GM11168 (cell line): Measurements from ENCODE around the gene TMIGD2.
"Not testable (repeated sequence)": the region's sequence is repeated elsewhere in the genome, so short reads cannot be mapped to it uniquely, and the experiment has no call there.

ENCODE experiments used
- in situ Hi-C: fragments of 300-500 bp; cut with MboI; formaldehyde crosslinking; loops from one replicate; pipeline ENCODE4 v1.12.0; 2022; ENCODE audit warnings: low sequenced_read_pairs; ENCODE audit not compliant: unreplicated experiment

Gene TMIGD2

GRCh38 chr19:4298810-4299550 is 3.2 kb downstream of the TMIGD2 start:
- in situ Hi-C loops = no loop called here

DNA sequence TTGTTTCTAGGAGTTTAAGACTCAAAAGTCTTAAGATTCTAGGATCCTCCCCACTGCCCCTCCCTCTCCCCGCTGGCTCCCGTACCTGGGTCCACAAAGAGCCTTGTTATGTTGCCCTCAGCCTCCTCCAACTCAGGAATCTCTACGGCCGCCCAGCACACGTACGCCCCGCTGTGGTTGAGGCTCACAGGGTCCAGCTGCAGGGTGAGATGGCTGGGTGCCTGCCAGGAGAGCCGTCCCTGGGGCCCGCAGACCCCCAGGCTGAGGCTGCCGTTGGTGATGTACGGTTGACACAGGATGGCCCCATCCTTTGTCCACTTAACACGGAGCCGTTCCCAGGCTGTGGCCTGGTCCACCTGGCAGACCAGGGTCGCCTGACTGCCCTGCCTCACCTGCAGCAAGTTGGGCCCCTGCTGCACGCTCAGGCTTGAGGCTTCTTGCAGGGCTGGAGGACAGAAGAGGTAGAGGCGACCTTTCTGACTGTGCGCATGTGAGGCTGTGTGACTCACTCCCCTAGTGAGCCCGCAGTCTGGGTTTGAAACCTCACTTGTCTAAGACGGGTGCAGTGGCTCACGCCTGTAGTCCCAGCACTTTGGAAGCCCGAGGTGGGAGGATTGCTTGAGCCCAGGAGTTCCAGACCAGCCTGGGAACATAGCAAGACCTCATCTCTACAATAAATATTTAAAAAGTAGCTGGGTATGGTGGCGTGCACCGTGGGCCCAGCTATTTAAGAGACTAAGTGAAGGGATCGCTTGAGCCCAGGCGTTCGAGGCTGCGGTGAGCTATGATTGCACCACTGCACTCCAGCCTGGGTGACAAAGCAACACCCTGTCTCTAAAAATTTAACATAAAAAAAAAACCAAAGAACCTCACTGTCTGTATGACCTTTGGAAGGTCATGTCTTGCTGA is 4.0 kb downstream of the TMIGD2 start:
- in situ Hi-C loops = no loop called here

GRCh38 chr19:4295972-4296771 is 6.0 kb downstream of the TMIGD2 start:
- in situ Hi-C loops = no loop called here

DNA sequence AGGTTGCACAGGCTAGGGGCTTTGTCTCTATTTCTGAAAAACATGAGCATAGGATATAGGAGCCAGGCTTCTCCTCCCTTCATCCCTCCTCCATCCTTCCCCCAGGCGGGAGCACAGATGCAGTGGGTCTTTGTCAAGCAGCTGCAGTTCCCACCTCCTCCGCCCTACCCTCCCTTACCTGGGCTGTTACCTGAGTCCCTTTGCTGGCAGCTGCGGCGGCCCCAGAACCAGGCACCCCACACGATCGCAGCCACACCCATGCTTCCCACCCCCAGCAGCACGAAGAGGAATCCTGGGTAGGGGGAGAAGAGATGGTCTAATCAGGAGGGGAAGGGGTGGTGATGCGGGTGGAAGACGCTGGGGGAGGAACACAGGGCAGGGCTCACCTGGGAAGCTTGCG is 7.8 kb downstream of the TMIGD2 start:
- in situ Hi-C loops = no loop called here

DNA sequence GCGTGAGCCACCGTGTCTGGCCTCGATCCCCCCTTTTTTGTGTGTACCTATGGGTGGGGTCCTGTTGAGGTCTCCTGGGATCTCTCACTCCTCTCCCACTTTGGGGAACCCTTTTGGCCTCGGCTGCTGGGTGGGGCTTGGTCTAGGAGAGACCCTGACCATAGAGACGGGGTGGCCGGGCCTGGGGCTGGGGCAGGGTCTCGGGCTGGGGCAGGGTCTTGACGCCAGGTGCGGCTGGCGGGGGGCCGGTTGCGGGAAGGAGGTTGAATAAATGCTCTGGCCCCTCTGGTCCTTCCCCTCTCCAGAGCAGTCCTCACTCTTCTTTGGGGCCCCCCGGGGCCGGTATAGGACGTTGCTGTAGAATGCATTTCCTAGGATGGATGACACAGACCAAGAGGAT is 9.7 kb downstream of the TMIGD2 start:
- in situ Hi-C loops = no loop called here

- in situ Hi-C loops = no loop called here
These were observed 10.9 kb downstream of the TMIGD2 start for GRCh38 chr19:4291184-4291732.

DNA sequence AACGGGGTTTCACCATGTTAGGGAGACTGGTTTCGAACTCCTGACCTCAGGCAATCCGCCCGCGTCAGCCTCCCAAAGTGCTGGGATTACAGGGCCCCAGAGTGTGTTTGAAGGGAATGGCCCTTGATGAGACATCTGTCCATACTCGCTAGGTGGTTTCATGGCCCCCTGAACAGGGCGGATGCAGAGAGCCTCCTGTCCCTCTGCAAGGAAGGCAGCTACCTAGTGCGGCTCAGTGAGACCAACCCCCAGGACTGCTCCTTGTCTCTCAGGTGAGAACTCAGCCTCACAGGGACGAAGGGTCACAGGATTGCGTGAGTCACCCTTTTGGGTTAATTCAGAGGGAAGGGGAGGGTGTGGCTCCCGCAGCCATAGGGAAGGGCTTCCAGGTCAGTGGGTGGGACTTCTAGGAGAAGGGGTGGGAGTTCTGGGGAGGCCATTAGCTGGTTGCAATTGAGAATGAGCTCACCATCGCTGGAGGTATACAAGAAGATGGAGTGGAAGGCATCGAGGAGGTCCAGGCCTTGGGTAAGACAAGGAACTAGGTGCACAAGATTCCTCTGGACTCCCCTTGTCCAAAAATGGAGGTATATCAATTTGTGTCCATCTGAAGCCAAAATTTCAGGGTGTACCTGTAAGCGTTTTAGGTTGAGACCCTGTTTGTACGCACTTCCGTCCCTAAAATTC is 14.0 kb downstream of the TMIGD2 start:
- in situ Hi-C loops = no loop called here

- in situ Hi-C loops = not testable (repeated sequence)
These were observed 16.0 kb downstream of the TMIGD2 start for GRCh38 chr19:4286141-4286540.

GRCh38 chr19:4284974-4285373 is 17.2 kb downstream of the TMIGD2 start:
- in situ Hi-C loops = no loop called here

GRCh38 chr19:4284176-4284958 is 17.8 kb downstream of the TMIGD2 start:
- in situ Hi-C loops = no loop called here

DNA sequence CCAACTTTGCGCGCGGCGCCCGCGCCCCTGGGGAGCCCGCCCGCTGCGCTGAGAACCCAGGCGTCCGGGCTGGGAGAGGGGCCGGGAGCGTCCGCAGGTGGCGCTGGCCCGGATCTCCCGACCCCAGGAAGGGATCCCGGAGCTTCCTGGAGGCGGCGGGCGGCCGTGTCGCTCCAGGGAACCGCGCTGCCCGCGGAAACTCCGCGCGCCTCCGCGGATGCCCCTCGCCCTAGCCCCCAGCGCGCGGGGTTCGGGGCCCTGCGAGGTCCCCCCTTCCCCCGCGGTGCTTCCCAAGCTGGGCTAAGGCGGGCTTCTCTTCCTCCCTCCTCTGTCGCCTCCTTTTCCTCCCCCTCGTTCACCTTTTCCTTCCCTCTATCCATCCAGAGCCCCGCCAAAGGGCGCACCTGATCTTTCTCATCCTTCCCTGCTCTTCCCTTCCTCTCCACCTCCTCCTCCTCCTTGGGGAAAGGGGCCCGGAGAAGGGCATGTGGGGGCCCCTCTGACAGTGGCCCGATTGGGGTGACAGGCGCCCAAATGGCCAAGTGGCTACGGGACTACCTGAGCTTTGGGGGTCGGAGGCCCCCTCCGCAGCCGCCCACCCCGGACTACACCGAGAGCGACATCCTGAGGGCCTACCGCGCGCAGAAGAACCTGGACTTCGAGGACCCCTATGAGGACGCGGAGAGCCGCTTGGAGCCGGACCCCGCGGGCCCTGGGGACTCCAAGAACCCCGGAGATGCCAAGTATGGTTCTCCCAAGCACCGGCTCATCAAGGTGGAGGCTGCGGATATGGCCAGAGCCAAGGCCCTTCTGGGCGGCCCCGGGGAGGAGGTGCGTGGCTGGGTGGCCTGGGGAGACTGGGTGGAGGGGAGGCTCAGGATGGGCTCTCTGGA is 22.4 kb downstream of the TMIGD2 start:
- in situ Hi-C loops = no loop called here

DNA sequence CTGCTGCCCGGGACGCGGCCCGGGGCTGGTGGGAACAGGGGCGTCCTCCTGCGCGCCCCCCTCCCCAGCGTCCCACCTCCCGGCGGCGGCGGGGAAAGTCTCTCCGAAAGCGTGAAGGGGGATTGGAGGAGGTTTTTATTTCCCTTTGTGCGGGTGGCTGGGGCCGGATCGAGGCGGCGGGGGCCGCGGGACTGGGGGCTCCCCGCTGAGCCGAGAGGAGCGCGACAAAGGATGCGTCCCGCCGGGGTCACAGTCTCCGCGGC is 23.0 kb downstream of the TMIGD2 start:
- in situ Hi-C loops = no loop called here

DNA sequence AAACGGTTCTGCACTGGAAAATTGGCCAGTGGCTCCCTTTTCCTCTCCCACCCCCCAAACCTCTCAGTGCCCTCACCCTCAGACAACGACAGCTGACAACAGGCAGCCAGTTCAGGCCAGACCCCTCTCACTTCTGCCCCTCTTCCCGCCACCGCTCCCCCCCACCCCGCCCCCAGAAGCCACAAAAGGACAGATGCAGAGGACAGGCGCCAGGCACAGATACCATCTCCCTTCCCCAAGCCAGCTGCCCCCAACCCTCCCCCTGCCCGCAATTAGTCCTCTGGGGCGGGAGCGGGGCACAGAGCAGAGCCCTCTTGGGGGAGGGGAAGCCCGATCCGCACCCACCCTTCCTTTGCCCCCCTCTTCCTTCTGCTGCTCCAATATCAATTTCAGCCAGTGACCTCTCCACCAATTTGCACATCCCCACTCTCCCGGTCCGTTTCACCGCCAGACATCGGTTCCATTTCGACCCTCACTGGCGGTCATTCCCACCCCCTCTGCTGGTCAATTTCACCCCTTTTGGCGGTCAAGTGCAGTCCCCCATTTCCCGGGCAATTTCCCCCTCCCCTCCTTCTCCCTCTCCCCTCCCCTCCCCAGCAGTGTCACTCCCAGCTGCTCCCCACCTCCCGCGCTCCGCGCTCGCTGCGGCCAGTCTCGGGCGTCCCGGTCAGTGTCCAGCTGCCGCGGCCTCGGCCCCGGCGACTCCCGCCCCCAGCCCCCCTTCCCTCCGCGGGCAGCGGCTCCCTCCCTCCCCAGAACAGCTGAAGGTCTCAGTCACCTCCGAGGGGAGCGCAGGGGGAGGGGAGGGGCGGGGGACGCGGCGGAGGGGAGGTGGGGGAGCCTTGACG is 23.5 kb downstream of the TMIGD2 start, which contains the start of gene SHD:
Gene SHD (plus strand): TSS at position 848 of the 848 bp plus-strand sequence. CDS start 798 bp downstream, outside the sequence.
- in situ Hi-C loops = no loop called here

- in situ Hi-C loops = no loop called here
These were observed 24.2 kb downstream of the TMIGD2 start for GRCh38 chr19:4278010-4278409.

GRCh38 chr19:4277191-4277696 is 24.9 kb downstream of the TMIGD2 start:
- in situ Hi-C loops = no loop called here

DNA sequence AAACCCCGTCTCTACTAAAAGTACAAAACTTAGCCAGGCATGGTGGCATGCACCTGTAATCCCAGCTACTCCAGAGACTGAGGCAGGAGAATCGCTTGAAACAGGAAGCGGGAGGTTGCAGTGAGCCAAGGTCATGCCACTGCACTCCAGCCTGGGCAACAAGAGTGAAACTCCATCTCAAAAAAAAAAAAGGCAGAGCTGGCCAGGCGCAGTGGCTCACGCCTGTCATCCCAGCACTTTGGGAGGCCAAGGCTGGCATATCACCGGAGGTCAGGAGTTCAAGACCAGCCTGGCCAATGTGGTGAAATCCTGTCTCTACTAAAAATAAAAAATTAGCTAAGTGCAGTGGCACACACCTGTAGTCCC is 27.9 kb downstream of the TMIGD2 start:
- in situ Hi-C loops = not testable (repeated sequence)

GRCh38 chr19:4272894-4273293 is 29.3 kb downstream of the TMIGD2 start:
- in situ Hi-C loops = no loop called here
